Measurements from ENCODE around the gene SULT4A1. TPM values are rescaled to one million over a fixed set of nuclear protein-coding genes. Genes with fewer than 3 reads are reported as not detected.

The SULT4A1 gene
- total and polyA plus RNA-seq, 2 donors (not counting 1 experiment from before 2014, with no cell fraction given) = not detected

- no peak overlapping the region for H3K27ac ChIP-seq (ENCODE audit: low read length in 2 of 2)
- H3K4me3 Mint-ChIP-seq = no peak overlapping the region
- ATAC-seq (ENCODE audit: low read depth) (no peak), DNase-seq (no peak)
- ChIA-PET POLR2A (no interaction called here), CTCF (no interaction called here)
- H3K4me2 ChIP-seq (replicated peaks; ENCODE audit: low read depth, low read length, poor library complexity, severe bottlenecking) = no peak overlapping the region
- no peaks in the 10 kb centered on the region for H3K79me2 ChIP-seq (ENCODE audit: control insufficient read depth, insufficient read depth, low read length)
- no peak overlapping the region for H3K27ac Mint-ChIP-seq
- no peaks in the 10 kb centered on the region for H3K27me3 Mint-ChIP-seq
- no peak overlapping the region for H3K4me3 ChIP-seq (ENCODE audit: control extremely low read depth in 1 of 5, extremely low read depth in 1 of 5, insufficient read depth in 1 of 5, low read depth in 2 of 5, low read length in 4 of 5)
- WGBS (ENCODE audit: insufficient coverage) = 85% methylated on average over 35 of the region's 36 CpGs
- H4K20me1 ChIP-seq (ENCODE audit: control insufficient read depth, insufficient read depth, low read length, poor library complexity, severe bottlenecking) = no peaks in the 10 kb centered on the region
- no peak for TF ChIP-seq EZH2 (IDR thresholded peaks at IDR 0.05; ENCODE audit: borderline replicate concordance, insufficient read depth, low read depth, low read length, poor library complexity, severe bottlenecking)
- TF ChIP-seq CTCF (IDR thresholded peaks at IDR 0.05) = no peak
- H3K36me3 ChIP-seq (replicated peaks in 1 of 2; ENCODE audit: control extremely low read depth in 1 of 2, control insufficient read depth in 1 of 2, extremely low read depth in 1 of 2, insufficient read depth in 2 of 2, low read length in 1 of 2) = no peaks in the 10 kb centered on the region
- H3K4me1 Mint-ChIP-seq = no peaks in the 10 kb centered on the region
- H3K9ac ChIP-seq (ENCODE audit: low read length) = no peak overlapping the region
- H3K27me3 ChIP-seq (replicated peaks in 1 of 4; ENCODE audit: control extremely low read depth in 1 of 4, control insufficient read depth in 3 of 4, insufficient read depth in 4 of 4, low read length in 3 of 4) = no peaks in the 10 kb centered on the region
- intact Hi-C loops (cut with micrococcal nuclease) = no loop called here
- H3K9me3 ChIP-seq (ENCODE audit: control extremely low read depth in 1 of 3, control insufficient read depth in 2 of 3, insufficient read depth in 1 of 3, low read length in 2 of 3) = no peaks in the 10 kb centered on the region
- H3K9me3 Mint-ChIP-seq (ENCODE audit: insufficient read depth) = no peaks in the 10 kb centered on the region
- no peaks in the 10 kb centered on the region for H3K4me1 ChIP-seq (ENCODE audit: control insufficient read depth in 2 of 2, insufficient read depth in 2 of 2, low read length in 2 of 2)
- no peak overlapping the region for H2AFZ ChIP-seq (ENCODE audit: insufficient read depth, low read depth, low read length, poor library complexity, severe bottlenecking)
These were observed 28.8 kb downstream of the SULT4A1 start for GRCh38 chr22:43833286-43834240.

Data from B cell (primary cell).